NCI-H2107 treated with DMSO at 0.1 percent for 48 hours (cell line): ENCODE results near the gene KRT35.
"Not testable (repeated sequence)": the region's sequence is repeated elsewhere in the genome, so short reads cannot be mapped to it uniquely, and the experiment has no call there.

Source experiments
- DNase-seq: peaks from one replicate; lab custom pipeline; 2025; ENCODE audit not compliant: unreplicated experiment; lab: John Stamatoyannopoulos, UW

Gene KRT35

DNA sequence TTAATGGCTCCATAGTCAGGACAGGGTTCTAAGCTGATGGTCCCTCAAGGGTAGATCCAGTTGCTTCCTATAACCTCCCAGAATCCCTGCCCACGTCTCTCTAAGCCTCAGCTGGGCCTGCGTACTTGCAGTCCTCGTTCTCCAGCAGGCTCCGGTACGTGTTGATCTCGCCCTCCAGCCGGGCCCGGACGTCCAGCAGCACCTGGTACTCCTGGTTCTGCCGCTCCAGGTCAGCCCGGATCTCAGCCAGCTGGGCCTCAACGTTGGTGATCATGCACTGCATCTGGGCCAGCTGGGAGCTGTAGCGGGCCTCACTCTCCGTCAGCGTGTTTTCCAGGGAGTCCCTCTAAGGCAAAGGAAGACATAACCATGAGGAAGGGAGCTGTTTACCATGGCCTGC, 18.2 kb downstream of the KRT35 start:
- DNase-seq, result no peak

DNA sequence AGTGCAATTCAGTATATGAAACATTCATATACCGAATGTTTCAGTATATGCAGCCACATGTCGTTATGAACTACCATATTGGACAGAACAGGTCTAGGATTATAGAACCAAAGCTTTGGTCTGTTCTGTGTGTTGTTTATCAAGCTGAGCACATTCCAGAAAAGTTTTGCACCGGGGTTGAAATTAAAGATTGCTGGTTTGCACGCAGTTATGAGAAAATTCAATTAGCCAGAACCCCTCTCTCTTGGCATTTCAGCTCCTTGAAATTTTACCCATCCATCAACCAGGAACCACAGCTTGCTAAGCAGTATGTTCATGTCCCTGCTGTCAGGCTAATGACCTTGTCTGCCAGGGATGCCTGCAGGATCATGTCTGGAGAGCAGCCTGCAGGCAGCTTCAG, 23.3 kb downstream of the KRT35 start:
- no peak for DNase-seq

DNA sequence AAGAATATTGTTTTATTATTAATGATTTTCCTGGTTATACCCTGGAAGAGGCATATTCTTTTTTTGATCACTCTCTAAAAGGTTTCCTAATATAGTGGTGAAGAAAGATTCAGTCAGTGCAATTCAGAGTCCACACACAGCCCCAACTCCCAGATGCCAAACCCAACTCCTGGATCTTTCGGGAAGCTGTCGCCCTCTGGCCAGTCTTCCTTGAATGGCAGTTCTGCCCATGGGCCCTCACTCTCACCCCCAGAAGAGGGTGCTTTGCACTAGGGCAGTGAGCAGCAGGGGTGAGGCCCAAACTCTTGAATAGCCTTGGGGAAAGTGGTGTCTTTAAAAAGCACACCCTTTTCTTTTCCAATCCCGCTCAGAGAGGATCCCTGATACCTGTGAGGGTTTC, 24.7 kb downstream of the KRT35 start:
- no peak for DNase-seq

DNA sequence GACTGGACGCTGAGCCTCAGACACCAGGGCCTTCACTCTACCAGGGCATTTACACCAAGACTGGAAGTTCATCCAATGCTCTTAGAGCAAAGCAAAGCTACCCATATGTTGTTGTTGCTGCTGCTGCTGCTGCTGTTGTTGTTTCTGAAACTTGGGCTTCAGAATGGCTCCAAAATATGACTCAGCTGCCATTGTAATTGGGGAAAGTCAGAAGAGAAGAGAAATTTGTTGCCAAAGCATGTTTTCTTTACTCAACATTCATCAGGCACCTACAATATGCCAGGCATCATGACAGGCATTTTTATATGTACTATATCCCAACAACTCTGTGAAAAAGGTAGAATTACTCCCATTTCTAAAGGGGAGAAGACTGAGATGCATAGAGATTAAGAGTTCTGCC, 25.7 kb downstream of the KRT35 start:
- no peak for DNase-seq

DNA sequence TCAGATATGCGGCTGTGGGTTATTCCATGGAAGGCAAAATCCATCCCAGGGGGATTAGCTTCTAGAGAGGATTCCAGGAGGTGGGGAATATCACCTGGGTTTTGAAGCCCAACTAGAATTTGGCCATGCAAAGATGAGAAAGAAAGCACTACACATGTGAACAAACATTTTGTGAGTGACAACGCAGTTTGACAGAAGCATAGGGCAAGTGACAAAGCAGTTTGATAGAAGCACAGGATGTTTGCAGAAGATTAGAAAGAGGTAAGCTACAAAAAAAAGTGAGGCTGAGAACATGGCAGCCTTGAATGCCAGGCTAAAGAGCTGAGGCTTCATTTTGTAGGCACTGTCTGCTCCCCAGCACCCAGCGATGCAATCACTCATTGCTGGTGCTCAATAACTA, 27.9 kb downstream of the KRT35 start:
- DNase-seq, result no peak

DNA sequence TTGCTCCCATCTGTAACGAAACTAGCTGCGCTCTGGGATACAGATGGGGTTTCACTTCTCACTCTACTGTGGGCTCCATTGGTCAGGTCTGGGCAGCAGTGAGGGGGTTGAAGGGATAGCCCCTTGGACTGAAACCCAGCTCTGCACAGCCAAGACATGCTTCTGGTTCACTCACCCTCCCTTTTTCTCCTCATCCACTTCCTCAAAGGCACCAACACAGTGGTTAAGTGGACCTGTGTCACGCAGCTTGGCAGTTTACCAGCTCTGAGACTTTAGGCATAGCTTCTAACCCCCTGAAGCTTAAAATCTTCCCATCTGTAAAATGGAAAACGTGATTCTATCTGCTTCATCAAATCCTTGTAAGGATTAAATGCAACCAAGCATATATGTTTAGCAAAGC, 28.7 kb downstream of the KRT35 start:
- no peak for DNase-seq

DNA sequence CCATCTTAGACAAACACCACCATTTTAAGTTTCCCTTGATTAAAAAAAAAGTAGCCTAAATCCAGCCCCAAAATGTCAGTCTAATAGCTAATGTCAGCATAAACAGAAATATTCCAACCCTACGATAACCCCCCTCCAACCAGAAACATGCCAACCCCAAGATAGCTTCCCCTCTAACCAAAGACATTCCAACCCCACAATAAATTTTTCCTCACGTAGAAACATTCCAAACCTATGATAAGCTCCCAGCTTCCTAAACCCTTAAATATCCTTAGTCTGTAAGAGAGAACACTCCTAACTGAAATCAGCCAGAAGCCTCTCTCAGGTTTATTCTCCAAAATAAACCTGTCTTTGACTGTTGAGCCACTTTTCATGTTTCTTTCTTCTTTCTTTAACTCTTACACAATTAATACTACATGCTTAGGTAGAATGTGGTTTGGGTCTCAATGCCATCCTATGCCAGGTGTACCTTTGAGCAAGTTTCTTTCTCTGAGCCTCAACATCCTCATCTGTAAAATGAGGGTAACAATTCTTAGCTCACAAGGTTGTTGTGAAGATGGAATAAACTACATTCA, 29.7 kb downstream of the KRT35 start:
- no peak for DNase-seq

DNA sequence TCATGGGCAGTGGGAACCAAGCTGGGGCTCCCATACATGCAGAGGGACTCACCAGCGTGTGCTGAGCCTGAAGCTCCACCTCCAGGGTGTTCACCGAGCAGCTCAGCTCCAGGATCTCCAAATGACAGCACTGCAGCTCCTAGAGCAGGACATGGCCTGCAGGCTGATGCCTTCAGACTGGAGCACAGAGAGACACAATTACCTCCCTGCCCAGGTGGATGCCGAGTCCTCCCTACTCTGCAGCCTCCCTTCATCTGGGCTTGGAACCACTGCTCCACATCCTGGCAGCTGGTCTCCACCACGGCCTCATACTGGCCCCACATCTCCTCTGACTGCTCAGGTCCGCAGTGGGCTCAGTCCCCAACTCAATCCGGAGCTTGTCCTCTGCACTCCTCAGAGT, 31.9 kb downstream of the KRT35 start:
- DNase-seq, result no peak

DNA sequence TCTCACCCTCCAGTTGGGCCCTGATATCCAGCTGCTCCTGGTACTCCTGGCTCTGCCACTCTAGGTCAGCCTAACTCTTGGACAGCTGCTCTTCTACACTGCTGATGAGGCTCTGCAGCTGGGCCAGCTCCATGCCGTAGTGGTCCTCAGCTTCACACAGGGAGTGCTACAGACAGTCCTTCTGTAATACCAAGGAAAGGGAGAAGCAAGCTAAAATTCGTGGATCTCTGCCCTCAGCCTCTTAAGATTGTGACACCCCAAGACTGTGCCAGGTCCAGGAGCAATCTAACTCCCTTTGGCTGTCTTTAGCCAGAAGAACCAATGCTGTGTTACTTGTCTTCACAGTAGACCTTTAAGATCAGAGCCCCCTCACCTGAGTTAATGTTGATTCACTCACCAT, 32.4 kb downstream of the KRT35 start:
- DNase-seq, result no peak

DNA sequence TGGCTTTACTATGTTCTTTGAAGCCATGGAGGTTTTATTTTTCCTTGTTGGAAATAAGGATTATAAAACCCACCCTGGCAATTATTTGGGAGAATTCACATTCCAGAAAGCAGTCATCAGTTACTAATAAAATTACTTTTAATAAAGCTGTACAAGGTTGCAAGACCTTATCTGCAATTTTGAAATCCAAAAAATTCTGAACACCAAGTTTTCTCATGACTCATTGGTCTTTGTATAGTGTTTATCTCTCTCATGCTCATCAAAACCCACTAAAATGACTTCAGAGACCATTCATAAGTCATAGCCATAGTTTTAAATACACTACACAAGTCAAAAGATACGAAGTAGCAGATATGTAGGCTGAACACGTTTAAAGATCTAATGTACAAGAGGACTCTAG, 34.1 kb downstream of the KRT35 start:
- DNase-seq, result no peak

DNA sequence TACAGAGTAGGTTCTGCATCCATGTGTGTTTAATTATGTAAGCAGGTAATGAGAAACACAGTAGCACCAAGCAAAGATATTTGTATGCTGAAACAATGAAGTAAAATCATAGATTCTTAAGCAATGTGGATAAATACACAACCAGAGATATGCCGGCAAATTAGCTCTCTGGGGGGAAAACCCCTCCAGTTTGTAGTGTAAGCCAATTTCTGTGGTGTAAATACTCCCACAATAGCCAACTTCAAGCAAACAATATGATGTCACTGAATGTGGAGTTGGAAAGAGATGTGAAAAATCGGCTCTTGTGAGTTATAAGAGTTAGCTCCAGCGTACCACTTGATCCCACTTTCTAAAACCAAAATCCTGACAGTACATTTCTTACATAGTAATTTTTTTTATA, 36.3 kb downstream of the KRT35 start:
- DNase-seq, result no peak

DNA sequence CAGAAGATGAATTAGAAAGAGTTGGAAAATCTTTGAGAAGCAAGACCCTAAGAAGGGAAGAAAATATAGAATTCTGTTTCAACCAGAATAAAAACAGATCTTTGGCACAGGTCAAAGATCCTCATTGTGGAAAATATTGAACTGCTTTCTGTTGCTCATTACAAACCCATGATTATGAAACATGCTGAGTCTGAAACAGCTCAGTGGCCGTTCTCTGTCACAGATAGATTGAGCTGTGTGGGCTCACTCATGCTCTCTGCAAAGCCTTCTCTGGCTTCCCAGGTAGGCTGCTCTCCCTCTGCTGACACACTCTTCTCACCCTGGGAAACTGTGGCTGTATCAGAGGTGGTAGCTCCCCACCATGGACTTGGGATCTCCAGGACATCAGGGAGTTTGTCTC, 36.8 kb downstream of the KRT35 start:
- DNase-seq, result no peak

DNA sequence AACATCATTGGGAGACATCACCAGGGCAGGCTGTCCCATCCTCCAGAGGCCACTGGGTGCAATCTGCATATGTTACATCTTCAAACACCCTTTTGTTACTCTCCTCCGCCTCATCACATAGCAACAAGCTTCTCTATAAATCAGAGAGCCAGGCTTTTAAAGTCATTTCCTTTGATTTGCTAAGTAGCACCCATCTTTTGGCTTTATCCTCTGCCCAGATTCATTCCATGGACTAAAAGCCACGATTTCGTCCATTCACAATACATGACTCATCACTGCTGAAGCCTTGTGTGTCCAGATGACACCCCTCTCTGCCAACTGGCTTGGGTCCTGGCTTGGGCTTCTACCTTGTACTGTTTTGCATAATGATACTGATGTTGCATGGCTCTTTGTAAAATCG, 38.2 kb downstream of the KRT35 start:
- DNase-seq, result no peak

DNA sequence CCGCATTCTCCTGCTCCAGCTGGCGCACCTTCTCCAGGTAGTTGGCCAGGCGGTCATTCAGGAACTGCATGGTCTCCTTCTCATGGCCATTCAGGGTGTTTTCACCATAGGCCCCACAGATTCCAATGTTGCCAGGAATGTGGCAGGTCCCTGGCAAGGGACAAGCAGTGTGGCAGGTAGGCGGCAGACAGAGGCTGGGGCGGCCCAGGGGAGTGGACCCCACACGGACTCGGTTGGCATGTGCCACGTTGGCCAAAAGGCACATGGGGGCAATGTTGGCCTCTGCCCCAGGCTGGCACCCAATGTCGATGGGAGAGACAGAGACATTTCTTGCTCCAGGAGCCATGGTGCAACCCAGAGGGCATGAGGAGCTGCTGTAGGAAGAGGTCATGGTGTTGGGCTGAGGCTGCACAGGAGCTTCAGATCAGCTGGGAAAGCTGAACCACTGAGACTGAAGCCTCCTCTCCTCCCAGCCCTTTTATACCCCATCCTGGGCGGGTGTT, 40.4 kb downstream of the KRT35 start, which contains the start of gene KRT38:
Gene KRT38 (minus strand): TSS at position 453 of the 503 bp plus-strand sequence. CDS start 62 bp downstream, at position 391.
- no peak for DNase-seq

DNA sequence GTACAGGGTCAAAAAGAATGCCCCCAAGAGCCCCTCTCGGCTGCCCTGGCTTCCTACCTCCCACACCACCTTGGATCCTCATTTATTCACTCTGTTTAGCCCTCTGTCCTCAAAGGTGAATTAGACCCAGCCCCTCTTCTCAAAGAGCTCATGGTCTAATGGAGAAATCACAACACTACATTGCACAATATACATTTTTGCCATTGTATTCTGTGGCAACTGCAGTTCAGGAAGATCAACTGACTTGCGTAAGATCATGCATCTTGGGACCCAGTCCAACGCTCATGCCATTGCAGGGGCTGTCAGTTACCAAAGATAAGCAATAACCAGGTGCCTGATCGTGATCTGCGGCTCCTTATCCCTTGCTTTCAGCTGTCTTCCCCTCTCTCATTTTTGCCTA, 41.6 kb downstream of the KRT35 start:
- DNase-seq, result no peak

DNA sequence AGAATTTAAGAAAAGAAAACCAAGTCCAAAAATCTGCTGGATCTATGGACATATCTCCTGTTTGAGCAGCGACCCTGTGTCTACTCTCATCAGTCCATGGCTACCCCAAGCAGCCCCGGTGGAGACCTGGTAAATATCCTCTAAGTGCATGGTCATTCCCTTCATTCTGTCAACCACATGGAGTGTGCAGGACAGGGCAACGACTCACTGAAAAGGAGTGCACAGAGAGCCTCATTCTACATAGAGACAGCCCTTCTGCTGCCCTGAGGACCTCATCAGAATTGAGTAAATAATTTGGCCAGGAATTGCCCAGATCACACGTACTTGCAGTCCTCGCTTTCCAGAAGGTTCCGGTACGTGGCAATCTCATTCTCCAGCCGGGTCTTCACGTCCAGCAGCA, 43.2 kb downstream of the KRT35 start:
- DNase-seq, result no peak

DNA sequence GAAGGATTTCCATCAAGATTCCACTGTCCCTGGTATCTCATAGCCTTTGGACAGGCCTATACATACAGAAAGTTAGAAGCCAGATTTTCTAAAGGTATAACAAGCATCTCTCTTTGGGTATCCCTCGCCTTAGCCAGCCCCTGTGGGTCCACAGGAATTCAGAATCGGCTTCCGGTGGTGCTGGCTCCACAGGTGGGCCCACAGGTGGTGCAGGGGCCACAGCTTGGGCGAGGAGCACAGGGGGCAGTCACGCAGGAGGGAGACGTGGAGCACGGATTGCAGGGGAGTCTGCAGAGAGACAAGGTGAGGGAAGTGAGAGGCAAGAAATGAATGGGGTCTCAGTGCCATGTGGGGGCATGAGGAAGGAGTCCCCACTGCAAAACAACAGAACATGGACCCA, 43.7 kb downstream of the KRT35 start:
- no peak for DNase-seq

DNA sequence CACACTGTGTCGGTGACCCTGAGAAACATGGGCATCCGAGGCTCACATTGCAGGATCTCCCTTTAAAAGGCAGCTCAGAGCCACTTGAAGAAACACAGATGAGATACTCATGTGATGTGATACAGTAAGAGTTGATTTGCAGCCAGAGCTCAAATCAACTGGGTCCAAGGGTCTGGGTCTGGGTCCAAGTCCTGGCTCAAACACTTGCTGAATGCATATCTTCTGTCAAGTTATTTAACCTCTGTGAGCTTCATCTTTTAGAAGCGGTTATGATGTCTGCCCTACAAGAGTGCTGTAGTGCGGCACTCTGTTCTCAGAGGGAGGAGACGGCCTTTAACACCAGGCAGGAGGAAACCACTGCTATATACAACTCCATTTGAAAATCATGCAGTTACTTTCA, 46.5 kb downstream of the KRT35 start:
- DNase-seq, result no peak

DNA sequence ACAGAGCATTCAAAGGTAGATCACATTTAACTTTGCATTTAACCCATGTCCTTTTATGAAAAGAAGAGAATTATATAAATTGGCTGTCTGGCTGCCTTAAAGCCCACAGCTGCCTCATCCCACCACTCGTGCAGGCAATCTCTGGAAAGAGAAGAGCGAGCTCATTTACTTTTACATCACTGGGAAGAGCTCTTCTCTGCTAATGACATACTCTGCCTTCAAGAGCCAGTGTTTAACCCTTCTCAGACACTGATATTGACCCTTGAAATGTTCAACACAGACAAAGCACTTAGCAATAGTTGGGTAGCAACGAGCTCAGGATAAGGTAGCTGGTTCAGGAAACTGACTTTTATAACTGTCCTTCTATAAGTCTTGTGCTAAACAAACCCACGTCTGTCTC, 46.9 kb downstream of the KRT35 start:
- no peak for DNase-seq

DNA sequence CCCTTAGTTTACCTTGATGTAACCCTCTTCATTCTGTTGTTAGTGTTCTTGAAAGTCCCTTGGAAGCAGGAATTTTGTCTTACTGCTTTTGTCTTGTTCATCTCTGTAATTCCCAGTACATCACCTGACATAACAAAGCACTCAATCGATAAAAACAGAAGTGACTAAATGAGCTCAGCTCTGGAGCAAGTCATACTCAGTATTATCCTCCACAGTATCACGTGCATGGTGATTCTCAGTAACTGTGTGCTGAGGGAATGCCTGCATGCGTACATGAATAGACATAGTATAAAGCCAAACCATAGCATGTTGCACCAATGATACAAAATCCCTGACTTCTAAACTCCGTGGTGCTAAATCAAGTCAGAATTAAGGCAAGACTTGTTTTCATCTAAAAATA, 47.4 kb downstream of the KRT35 start:
- DNase-seq, result no peak

DNA sequence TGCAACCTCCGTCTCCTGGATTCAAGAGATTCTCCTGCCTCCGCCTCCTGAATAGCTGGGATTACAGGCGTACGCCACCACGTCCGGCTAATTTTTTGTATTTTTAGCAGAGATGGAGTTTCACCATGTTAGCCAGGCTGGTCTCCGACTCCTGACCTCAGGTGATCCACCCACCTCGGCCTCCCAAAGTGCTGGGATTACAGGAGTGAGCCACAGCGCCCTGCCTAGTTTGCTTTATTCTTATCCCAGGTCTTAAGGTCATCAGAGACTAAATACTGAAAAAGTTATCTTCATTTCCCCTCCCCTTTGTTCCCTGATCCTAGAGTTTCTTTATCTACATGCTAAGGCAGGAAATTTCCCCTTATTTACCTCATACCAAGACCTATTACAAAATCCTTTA, 50.6 kb downstream of the KRT35 start:
- not testable (repeated sequence) for DNase-seq

DNA sequence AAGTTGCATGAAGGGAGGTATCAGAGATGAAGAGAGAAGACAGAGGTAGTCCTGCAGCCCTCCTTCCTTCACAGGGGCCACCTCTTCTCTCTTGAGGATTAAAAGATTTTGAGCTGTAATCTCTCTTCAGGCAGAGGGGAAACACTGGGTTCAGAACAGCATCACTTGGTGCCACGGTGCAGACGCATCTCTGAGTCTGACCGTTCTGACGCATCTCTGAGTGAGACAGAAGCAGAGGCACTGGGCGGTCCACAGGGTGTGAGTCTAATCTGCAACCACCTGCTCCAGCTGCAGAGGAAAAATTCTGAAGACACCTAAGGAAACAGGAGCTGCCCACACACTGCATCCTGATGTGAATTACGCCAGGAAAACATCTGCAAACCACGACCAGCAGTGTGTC, 51.3 kb downstream of the KRT35 start:
- no peak for DNase-seq

DNA sequence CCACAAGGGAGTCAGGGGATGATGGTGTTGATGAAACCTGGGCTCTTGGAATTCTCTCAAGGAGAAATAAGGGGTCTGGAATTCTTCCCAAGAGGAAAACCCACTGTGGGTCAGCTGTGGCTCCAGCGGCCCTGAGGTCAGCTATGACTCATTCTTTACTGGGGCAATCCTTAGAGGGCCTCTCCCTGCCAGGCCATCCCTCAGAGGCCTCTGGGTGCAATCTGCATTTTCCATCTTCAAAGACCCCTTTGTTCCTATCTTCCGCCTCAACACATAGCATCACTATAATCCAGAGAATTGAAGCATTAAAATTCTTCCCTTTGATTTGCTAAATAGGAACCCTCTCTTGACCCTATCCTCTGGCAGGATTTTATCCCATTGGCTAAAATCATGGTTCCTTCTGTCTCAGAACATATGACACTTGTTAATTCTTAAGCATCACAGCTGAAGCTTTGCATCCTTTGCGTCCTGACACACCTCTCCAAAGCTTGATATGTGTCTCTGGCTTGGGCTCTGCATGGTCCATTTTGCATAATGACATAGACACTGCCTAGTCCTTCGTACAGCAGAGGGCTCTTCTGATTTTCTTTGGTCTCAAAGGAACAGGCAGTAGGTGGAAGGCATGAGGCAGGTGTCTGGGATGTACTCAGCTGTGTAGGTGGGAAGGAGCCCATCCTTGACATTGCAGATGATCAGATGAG, 52.2 kb downstream of the KRT35 start:
- DNase-seq, result no peak
